HG03064 (cell line): ENCODE measurements around the gene CALHM6.
"Not testable (repeated sequence)": the region's sequence is repeated elsewhere in the genome, so short reads cannot be mapped to it uniquely, and the experiment has no call there.

Source experiments
- ATAC-seq: cut with Tn5 transposase; IDR thresholded peaks from one replicate; pipeline ENCODE4 v1.9.1; 2021; ENCODE audit warnings: low read depth; ENCODE audit not compliant: unreplicated experiment

Gene CALHM6

DNA sequence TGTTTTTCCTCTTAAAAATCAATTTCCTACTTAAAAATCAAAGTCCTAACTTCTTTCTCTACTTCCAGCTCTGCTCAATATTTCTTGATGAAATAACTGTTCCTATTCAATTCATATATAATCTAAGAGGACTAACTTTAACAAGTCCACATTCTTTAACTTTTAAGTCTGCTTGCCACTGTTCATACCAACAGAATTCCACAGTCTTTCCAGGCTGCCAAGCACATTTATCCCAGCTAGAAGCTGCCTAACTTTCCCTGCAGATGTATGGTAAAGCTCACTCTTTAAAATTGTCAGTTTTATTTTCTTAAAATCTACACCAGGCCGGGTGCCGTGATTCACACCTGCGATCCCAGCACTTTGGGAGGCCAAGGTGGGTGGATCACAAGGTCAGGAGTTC is 11.5 kb downstream of the CALHM6 start:
- ATAC-seq, result no peak

DNA sequence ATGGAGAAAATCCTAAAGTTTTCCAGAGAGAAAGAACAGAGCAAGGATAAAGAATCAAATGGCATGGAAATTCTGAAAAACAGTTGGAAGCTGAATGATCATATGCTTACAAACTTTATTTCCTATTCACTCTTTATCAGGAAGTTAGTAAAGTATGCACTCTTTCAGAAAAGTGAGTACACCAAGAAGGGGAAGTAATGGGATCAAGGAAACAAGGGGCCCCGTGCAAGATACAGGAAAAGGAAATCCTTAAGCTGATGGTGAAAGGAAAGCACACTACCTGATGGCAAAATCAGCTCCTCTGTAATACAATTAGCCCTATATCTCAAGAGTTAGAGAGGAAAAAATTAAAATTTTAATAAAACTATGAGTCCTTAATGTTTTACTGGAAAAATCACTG is 14.0 kb downstream of the CALHM6 start:
- ATAC-seq, result no peak

DNA sequence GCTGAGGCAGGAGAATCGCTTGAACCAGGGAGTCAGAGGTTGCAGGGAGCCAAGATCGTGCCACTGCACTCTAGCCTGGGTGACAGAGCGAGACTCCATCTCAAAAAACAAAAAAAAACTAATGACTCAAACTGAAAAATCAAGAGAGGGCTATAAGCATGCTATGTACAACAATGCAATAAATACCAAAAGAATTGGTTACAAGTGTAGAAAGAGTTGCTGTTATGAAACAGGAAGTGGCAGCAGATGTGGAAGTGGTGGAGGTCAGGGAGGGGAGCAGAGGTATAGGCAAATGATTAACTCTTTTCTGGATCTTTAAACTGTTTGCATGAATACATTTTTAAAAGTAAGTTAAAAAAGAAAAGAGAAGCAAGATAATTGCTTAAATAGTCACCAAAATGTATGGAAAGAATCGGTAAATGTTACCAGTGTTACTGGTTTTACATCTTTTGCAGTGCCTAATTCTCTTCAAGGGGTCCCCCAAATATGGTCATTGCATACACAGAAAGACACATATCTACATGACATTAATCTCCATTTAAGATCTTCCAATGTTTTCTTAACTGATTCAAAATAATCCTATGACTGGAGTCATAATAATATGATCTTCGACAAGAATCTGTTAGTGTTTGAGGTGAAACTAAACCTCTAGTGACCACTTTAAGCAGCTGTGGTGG is 15.0 kb downstream of the CALHM6 start:
- peak; percentile 100 for ATAC-seq

DNA sequence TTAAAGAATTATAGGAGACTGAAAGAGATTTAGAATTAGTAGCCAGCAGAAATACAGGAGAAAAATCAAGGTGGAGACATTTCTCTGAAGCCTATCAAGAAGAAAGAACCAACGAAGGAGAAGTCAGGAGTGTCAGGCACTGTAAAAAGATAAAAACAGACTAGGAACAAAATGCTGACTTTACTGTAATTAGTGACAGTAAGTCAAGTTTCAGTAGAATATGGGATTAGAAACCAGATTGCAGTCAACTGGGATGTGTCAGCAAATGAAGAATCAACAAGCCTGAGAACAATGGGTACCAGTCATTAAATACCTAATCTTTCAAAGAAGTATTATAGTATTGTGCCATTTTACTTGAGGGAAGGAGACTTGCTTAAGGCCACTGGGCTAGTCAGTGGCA is 21.6 kb downstream of the CALHM6 start:
- ATAC-seq, result no peak

DNA sequence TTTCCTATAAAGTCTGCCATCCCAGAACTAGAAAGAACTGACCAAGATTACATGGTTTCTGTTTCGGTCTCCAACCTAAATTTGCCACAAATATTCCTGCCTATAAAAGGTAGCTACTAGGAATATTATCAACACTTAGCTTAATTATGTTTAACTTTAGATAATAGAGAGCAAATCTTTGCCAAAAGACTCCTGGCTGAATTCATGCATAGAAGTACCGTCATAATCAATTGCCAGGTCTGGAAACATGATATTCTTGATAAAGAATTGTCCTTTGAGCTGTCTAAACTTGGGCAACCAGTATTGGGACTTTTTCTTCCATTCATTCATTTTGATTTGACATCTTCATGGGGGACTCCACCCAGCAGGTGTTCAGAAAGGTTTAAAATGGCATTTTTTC is 22.4 kb downstream of the CALHM6 start:
- no peak for ATAC-seq

DNA sequence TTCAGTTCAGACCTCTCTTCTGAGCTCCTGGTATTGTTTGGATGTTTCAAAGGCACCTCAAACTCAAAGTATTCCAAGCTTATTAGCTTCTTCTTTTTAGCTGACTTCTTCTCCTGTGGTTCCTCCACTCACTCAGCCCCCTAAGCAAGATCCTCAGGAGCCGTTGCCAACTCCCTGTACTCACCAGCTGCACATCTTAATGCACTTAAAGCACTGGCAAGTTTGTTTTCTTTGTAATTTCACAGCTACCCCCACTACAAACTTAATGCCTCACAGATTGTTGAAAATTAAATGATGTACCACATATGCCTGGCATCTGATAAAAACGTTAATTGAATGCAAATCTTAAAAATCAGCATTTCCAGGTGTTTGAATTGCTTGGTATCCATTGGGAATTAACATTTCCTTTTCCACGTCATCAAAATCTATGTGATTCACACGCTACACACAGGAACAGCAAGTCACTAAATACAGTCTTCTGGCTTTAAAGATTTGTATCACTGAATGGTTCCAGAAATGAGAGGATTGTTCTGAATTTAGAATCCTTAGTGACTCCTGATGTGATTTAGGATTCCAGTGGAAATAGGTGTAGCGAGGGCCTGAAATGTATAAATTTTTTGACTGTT is 24.5 kb downstream of the CALHM6 start:
- no peak for ATAC-seq

DNA sequence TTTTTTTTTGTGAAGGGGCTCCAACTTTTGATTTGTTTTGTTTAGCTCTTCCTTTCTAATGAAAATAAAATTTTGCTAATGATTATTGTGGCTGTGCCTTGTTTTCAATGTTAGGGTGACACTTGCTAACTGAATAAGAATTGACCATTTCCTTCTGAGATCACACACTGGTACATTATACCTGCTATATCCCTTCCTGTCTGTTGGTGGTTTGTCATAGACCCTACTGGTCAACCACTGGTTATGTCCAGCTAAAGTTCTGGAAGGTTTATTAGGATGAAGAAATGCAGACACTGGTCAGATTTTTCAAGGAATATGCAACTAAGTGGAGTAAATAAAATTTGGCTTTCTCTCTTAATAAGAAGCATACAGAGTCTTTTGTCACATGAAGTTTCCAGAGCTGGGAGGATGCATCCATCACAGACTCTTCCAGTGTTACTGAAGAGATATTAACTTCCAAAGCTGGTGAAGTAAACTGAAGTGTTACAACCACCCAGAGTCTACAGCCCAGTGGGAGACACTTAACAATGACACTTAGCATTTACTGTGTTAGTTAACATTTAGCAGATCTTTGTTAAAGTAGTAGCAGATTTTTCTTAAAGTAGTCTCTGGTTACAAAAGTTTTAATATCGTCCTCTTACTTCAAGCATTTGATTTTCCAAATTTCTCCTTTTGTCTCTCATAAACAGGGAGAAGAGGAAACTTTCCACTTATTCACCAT is 30.6 kb downstream of the CALHM6 start:
- ATAC-seq, result no peak

DNA sequence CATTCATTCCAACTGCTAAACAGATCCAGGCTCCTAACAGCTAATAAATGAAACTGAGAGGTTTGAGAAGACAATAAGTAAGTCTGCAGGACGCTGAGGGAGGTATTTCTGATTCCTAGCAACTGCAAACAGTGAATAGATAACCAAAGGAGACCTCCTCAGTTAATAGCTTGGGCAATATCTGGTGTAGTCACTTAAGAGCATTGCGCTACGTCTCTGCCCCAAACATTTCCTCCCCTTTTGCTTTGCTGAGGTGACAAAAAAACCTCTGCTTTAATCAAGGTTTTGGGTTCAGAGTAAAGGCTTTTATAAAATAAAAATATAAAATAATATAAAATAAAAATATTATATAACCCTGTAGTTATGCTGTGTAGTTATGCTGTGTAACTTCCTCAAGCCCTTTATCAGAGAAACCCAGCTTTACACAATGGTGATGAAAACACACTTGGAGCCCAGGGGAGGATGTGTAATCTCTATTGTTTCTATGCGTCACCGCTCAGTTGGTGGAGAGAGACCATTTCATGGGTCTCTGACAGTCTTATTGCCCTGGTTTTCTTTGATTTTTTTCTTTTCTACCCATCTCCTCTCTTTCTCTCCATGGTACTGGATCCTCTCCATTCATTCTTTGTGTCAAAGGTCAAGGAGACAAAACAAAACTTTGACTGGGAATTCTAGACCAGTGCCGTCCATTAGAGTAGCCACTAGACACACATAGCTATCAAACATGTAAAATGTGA is 31.3 kb downstream of the CALHM6 start:
- no peak for ATAC-seq

DNA sequence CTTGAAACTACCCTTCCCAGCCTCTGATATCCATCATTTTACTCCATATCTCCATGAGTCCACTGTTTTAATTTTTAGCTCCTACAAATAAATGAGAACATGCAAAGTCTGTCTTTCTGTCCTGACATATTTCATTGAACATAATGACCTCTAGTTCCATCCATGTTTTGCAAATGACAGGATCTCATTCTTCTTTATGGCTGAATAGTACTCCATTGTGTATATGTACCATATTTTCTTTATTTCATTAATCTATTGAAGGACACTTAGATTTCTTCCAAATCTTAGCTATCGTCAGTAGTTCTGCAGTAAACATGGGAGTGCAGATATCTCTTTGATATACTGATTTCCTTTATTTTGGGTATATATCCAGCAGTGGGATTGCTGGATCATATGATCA is 34.0 kb downstream of the CALHM6 start:
- ATAC-seq, result not testable (repeated sequence)

DNA sequence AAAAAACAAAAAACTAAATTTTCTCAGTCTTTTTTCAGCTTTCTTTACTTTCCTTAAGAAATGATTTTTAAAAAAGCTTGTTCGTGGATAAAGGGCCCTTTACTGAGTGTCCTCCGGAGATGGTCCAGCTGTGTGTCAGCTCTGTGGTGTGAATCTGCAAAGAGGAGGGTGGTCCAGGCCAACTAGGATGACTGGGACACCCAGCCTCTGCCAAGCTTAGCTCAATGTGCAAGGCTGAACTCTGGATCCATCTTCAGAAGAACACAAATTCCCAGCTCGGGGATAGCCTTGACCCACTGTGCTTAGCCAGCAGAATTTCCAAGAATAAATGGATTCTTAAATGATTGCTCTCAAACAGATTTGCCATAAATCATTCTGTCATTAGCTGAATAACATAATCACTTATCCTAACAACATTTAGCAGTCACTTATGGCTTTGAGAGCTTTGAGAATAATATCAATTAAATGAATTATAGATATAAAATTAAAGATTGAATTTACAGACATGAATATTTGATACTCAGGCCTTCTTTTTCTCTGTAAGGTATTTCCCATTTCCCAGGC is 36.0 kb downstream of the CALHM6 start:
- no peak for ATAC-seq

DNA sequence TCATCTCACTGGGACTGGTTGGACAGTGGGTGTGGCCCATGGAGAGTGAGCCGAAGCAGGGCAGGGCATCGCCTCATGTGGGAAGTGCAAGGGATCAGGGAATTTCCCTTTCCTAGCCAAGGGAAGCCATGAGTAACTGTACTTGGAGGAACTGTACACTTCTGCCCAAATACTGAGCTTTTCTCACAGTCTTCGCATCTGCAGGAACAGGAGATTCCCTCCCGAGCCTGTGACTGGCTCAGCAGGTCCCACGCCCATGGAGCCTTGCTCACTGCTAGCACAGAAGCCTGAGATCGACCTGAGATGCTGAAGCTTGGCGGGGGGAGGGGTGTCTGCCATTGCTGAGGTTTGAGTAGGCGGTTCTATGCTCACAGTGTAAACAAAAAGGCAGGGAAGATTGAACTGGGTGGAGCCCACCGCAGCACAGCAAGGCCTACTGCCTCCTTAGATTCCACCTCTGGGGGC is 39.8 kb downstream of the CALHM6 start:
- ATAC-seq, result no peak

DNA sequence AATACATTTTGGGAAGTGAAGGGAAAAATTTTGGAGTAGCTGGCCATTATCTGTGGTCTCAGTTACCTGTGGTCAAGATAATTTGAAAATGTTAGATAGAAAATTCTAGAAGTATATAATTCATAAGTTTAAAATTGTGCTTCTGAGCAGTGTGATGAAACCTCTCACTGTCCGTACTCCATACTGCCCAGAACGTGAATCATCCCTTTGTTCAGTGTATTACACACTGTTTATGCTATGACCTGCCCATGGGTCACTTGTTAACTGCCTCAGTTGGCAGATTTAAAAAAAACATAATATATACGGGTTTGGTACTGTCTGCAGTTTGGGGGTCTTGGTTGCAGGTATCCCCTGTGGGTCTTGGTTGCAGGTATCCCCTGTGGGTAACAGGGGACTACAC is 46.1 kb downstream of the CALHM6 start:
- no peak for ATAC-seq

DNA sequence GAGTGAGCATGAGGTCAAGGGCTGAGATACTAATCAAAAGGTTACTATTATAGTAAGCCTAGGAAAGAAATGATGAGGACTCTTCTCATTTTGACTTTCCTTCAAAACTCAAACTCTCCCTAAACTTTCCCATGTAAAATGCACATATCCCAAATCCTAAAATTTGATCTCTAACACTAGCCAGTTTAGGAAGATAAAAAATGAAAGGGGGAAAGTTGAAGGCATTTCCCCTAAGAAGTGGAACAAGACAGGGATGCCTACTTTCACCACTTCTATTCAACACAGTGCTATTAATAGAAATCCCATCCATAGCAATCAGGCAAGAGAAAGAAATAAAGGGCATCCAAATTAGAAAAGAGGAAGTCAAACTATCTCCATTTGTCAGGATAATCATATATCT is 47.4 kb downstream of the CALHM6 start:
- ATAC-seq, result no peak

DNA sequence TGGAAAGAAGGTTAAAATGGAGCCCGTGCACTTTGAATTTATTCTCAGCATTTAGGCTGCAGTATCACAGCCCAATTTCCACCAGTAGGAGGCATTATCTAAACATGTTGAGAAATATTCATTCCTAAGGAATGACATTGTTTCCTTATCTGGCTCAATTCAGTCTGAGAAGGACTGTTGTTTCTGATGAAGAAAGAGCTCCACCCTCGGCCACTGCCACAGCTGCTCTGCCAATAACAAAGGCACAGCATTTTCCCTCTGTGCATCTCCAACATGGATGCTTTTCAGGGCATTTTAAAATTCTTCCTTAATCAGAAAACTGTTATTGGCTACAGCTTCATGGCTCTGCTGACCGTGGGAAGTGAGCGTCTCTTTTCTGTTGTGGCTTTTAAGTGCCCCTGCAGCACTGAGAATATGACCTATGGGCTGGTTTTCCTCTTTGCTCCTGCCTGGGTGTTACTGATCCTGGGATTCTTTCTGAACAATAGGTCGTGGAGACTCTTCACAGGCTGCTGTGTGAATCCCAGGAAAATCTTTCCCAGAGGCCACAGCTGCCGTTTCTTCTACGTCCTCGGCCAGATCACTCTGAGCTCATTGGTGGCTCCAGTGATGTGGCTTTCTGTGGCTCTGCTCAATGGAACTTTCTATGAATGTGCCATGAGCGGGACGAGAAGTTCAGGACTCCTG is 50.4 kb downstream of the CALHM6 start, which contains the start of gene CALHM5:
Gene CALHM5, plus strand, starts transcription at position 216 of the 687 bp plus-strand sequence. Its CDS starts 58 bp downstream, at position 274.
- no peak for ATAC-seq

DNA sequence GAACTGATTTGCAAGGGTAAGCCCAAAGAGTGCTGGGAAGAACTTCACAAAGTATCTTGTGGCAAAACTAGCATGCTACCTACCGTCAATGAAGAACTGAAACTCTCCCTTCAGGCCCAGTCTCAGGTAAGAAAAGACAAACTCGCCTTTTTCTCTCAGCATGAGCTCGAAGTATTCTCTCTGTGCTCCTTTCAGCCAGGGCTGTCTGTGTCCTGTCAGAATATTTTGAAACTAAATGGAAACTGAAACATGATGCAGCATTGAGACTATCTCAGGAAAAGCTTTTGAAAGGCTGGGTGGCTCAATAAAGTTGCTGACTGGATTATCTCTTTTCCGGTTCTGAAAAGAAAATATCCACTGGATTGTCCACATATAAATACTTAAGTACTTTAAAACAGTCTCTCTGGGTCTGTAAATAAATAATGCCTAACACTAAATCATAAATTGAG is 51.0 kb downstream of the CALHM6 start:
- no peak for ATAC-seq

DNA sequence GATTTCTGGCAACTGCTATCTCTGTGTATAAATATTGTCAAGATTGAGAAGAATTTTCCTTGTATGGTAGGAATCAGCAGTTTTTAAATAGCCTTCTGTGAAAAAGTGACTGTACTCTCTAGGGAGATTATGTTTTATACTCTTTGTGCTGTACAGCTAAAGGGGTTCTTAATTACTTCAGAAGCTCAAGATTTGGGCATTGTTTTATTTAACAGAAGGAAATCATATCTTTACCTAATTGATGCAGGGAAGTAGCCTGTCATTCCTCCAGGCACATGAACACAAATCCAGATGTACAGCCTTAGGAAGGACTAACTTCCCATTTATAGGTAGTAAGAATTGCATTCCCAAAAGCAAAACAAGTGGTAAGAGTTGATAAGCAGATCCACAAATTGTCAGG is 51.6 kb downstream of the CALHM6 start:
- ATAC-seq, result no peak
